Choroid plexus epithelial cell (primary cell): ENCODE data around the gene NDEL1.
A peak's percentile ranks its signal among the peaks of the same experiment; 100 is the strongest.

Experiments
- DNase-seq: peaks from one replicate; pipeline ENCODE4 v3.0.0-alpha.2; 2010; ENCODE audit warnings: low read depth
- H3K4me3 ChIP-seq: 2 replicates; pipeline ENCODE4 v1.5.1; 2011; ENCODE audit warnings: low read depth, mild to moderate bottlenecking, control low read depth, low read length, moderate library complexity
- TF ChIP-seq, protein P1 (sequence below): conservative IDR thresholded peaks from 2 replicates; pipeline ENCODE4 v1.5.1; 2011; ENCODE audit warnings: low read depth, mild to moderate bottlenecking, control low read depth, inconsistent platforms, low read length, moderate library complexity

NDEL1 gene

DNA sequence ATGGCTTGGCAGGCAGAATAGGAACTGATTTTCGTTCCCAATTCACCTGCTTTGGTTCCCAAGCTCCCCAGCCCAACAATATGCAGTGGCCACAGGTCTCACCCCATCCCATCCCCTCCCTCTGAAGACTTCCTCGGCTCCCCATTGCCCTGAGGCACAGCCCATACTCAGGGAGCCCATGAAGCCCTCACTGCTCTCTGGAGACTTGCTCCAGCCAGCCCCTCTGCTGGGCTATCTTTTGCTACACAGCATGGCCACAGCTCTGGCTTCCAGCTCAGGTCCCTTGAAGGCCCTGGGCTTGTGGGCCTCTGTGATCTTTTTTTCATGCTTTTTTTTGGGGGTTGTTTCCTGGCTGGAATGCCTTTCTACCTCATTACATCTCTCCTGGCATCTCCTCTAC is 29.5 kb upstream of the NDEL1 start:
- TF ChIP-seq, protein P1, sequence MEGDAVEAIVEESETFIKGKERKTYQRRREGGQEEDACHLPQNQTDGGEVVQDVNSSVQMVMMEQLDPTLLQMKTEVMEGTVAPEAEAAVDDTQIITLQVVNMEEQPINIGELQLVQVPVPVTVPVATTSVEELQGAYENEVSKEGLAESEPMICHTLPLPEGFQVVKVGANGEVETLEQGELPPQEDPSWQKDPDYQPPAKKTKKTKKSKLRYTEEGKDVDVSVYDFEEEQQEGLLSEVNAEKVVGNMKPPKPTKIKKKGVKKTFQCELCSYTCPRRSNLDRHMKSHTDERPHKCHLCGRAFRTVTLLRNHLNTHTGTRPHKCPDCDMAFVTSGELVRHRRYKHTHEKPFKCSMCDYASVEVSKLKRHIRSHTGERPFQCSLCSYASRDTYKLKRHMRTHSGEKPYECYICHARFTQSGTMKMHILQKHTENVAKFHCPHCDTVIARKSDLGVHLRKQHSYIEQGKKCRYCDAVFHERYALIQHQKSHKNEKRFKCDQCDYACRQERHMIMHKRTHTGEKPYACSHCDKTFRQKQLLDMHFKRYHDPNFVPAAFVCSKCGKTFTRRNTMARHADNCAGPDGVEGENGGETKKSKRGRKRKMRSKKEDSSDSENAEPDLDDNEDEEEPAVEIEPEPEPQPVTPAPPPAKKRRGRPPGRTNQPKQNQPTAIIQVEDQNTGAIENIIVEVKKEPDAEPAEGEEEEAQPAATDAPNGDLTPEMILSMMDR = no peak
- DNase-seq = no peak
- H3K4me3 ChIP-seq = no peak overlapping the region

DNA sequence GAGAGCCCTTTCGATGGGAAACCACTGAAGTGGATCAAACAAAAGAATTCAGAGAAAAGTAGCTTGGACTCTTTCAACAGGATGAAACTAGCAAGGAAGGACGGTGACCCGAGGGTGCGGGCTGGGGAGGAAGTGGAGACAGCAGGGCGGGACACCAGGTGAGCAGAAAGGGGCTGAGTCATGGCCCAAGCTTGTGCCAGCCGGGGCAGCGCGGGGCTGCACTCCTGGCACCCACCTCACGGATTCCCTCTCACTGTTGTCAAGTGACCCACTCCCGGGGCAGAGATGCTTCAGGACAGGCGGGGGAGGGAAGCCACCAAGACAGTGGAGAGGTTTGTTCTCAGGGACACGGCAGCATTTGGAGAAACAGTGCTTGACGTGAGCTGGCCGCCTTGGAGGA is 27.3 kb upstream of the NDEL1 start:
- TF ChIP-seq, protein P1 = no peak
- no peak overlapping the region for H3K4me3 ChIP-seq
- no peak for DNase-seq

DNA sequence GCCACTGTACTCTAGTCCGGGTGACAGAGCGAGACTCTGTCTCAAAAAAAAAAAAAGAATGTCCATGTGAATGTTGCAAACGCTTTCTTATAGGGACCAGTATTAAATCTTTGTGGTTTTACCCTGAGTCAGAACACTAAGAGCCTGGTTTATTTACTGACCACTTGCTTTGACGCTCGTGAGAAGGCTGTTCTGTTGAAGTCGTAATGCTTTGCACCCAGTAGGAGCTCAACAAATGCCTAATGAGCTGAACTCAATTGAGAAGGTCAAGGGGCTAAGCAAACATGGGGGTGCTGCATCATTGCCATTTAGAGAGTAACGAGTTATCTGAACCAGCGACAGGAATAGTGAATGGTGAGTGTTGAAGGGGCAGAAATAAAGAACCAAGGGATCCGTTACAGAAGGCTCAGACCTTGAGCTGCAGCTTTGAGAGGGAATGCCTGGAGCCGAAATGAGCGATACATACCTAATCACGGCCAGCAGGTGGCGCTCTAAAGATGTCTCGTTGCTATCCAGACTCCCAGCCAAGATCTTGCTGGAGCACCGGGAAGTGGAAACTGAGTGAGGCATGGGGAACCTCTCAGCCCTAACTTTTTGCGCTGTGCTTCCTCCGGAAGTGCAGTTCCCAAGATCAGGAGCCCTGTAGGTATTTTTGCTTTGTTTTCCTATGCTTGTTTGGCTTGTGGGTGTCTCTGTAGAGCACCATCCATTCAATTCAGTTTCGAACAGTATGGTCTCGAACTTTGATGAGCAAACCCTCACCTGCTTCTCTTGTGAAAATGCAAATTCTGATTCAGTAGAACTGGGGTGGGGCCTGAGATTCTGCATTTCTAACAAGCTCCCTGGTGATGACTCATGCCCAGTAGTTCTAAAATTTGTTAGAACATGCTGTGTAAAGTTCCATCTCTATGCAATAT is 25.5 kb upstream of the NDEL1 start:
- TF ChIP-seq, protein P1 = peak; percentile 91
- H3K4me3 ChIP-seq = no peak overlapping the region
- DNase-seq = peak; percentile 92

DNA sequence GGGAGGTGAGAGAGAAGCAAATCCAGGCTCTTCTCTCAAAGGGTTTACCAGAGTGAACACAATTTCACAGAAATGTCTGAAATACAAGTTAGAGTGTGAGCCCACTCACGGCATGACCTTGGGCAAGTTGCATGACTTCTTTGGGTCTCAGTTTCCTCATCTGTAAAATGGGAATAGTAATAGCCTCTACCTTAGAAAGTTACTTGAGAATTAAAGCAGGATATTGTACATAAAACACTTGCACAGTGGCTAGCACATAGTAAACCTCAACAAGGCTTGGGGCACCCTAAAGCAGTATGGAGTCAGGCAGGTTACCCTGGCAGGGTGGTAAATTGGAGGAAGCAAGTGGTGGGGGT is 24.8 kb upstream of the NDEL1 start:
- DNase-seq = no peak
- no peak overlapping the region for H3K4me3 ChIP-seq
- TF ChIP-seq, protein P1 = no peak

DNA sequence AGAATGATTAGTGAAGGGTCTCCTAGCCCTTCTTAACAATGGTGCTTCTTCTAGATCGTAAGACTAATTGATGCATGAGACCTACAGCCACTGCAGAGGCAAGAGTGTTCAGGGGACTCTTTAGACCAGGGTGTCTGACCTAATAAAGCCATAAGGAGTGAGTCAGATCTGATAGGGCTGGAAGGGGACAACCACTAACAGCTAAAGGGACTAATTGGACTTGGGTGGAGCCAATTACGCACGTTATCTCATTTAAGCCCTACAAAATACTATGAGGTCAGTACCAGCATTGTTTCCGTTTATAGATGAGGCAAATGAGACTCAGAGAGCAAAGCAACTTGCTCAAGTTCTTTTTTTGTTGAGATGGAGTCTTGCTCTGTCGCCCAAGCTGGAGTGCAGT is 23.6 kb upstream of the NDEL1 start:
- no peak overlapping the region for H3K4me3 ChIP-seq
- DNase-seq = no peak
- TF ChIP-seq, protein P1 = no peak

DNA sequence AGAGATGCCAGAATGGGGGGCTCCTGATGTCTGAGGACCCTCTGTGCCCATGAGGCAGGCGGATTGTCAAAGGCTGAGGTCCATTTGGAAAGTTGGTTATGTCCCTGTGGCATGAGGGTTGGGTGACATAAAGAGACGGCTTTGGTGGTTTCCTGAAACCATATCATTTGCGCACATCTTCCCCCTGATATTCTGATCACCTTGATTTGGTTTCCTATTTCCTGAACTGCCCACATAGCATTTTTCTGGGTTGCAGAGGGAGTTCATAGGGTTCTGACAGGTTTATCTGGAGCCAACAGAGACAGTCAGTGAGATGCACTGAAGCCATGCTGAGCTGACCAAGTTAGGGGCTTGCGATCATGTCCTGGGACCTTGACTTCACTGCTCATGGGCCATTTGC is 22.4 kb upstream of the NDEL1 start:
- TF ChIP-seq, protein P1 = no peak
- no peak overlapping the region for H3K4me3 ChIP-seq

DNA sequence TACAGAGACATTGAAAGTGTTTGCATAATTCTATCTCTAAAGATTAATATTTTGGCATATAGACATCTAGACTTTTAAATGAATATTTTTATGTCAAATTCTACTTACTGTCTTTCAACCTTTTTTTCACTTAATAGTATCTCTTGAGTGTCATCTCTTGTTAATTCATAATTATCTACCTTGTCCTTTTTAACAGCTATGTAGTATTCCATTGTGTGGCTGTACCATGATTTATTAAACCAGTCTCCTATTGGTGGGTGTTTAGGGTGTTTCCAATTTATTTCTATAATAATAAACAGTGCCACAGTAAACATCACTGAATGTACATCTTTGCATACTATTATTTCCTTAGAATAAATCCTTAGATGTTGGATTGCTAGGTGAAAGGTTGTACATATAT is 21.7 kb upstream of the NDEL1 start:
- TF ChIP-seq, protein P1 = no peak
- DNase-seq = no peak
- no peak overlapping the region for H3K4me3 ChIP-seq

More for the DNA sequence above, 22.4 kb upstream of the NDEL1 start:
- DNase-seq = no peak
